GM12878 (cell line): Measurements from ENCODE around the gene TIGD1. TPM values are rescaled to one million over a fixed set of nuclear protein-coding genes. Genes with fewer than 3 reads are reported as not detected.

ENCODE experiments used
- CBFB ChIP-seq: IDR thresholded peaks from 2 replicates; pipeline ENCODE4 v1.6.1; 2016; ENCODE audit warnings: antibody characterized with exemption, low read depth
- CREB1 ChIP-seq: IDR thresholded peaks from 2 replicates; pipeline ENCODE4 v1.6.1; 2012; ENCODE audit warnings: low read depth, mild to moderate bottlenecking, inconsistent platforms
- EGR1 ChIP-seq, 2 experiments: IDR thresholded peaks; 1 replicate in 1 of 2; 2 replicates in 1 of 2; pipeline ENCODE4 v1.6.1; 2011 to 2012; ENCODE audit warnings: low read depth in 2 of 2, low read length in 2 of 2, borderline replicate concordance in 1 of 2, mild to moderate bottlenecking in 1 of 2, moderate library complexity in 1 of 2
- KAT2A ChIP-seq: conservative IDR thresholded peaks from 2 replicates; pipeline ENCODE4 v1.6.1; 2011; ENCODE audit warnings: low read depth, low read length; ENCODE audit not compliant: control insufficient read depth
- MXI1 ChIP-seq: fragments of 150-350 bp; IDR thresholded peaks from 2 replicates; pipeline ENCODE4 v1.6.1; 2011; ENCODE audit warnings: low read depth, mild to moderate bottlenecking, inconsistent platforms, low read length, improper control_type of control experiment
- NFXL1 ChIP-seq: fragments of 450-650 bp; IDR thresholded peaks from 2 replicates; pipeline ENCODE4 v1.6.1; 2017; ENCODE audit warnings: antibody characterized with exemption, mild to moderate bottlenecking, borderline replicate concordance
- PBX3 ChIP-seq: IDR thresholded peaks from 2 replicates; pipeline ENCODE4 v1.6.1; 2011; ENCODE audit warnings: mild to moderate bottlenecking, low read depth, low read length, moderate library complexity; ENCODE audit not compliant: insufficient replicate concordance
- SKIL ChIP-seq: fragments of 450-650 bp; IDR thresholded peaks from 2 replicates; pipeline ENCODE4 v1.6.1; 2017; ENCODE audit warnings: mild to moderate bottlenecking, low read depth, inconsistent platforms; ENCODE audit not compliant: poor library complexity, severe bottlenecking
- ZNF217 ChIP-seq: fragments of 450-650 bp; IDR thresholded peaks from 2 replicates; pipeline ENCODE4 v1.6.1; 2017; ENCODE audit warnings: antibody characterized with exemption, mild to moderate bottlenecking
- ZNF274 ChIP-seq: IDR thresholded peaks from one replicate; pipeline ENCODE4 v1.8.0; 2011; ENCODE audit not compliant: insufficient read length, insufficient read depth
- ZNF622 ChIP-seq: fragments of 450-650 bp; IDR thresholded peaks from 2 replicates; pipeline ENCODE4 v1.6.1; 2017; ENCODE audit warnings: mild to moderate bottlenecking, inconsistent platforms
- ZNF687 ChIP-seq: fragments of 450-650 bp; IDR thresholded peaks from 2 replicates; pipeline ENCODE4 v1.6.1; 2017; ENCODE audit warnings: mild to moderate bottlenecking, moderate library complexity
- polyA plus RNA-seq, 11 experiments: library from polyadenylated mRNA; depleted of rRNA in 4 of 11; unstranded in 6 of 11; stranded (reverse) in 5 of 11; fragments of >200 nt; fragmentation: Nextera tagmentation in 4 of 11; fragmentation: Illumina TruSeq in 1 of 11; extraction: Ambion mirVana in 4 of 11; extraction: Trizol in 1 of 11; gene quantifications; 1 replicate in 1 of 11; 2 replicates in 10 of 11; pipeline versions ENCODE4 v1.2.1 to v1.2.3, GENCODE V29; 2011 to 2016; ENCODE audit warnings: inconsistent platforms in 2 of 11, missing spikeins in 2 of 11, low read depth in 1 of 11
- total RNA-seq, 4 experiments: library from RNA; depleted of rRNA in 3 of 4; stranded (reverse); fragments of >200 nt in 3 of 4; fragmentation: Illumina TruSeq in 1 of 4; extraction: Trizol in 1 of 4; gene quantifications; 2 replicates each; pipeline versions ENCODE4 v1.2.1 to v1.2.3, GENCODE V29; 2013 to 2021

The TIGD1 gene
- total and polyA plus RNA-seq, 10 of the 15 experiments (the other 5 are each of a cell fraction or from before 2014, with no cell fraction given), result 1.4 to 8.4 (median 5.6) TPM

GRCh38 chr2:232502911-232503808 lies 47.2 kb downstream of the TIGD1 start (continued):
- TF ChIP-seq ZNF687 (no peak), CREB1 (peak; percentile 73), KAT2A (no peak), CBFB (no peak), PBX3 (no peak), SKIL (no peak), NFXL1 (no peak), EGR1 (IDR thresholded peaks at IDR 0.05; ENCODE audit: borderline replicate concordance in 1 of 2, low read depth in 2 of 2, low read length in 2 of 2) (peak in 1 of 2 experiments; percentile 66; a peak in 2 of 3 replicates), ZNF622 (no peak), MXI1 (no peak), ZNF274 (no peak), ZNF217 (no peak)
